ENCODE measurements around the gene SREBF2. TPM values are rescaled to one million over a fixed set of nuclear protein-coding genes. Genes with fewer than 3 reads are reported as not detected.

The SREBF2 gene
- total RNA-seq, 2 experiments from 2014 or later, result 108 to 109 TPM

- POLR2A ChIA-PET, result interaction anchor here (0.6 to 9.3 kb wide), 4 partner anchors 16 to 1294 kb away, joined by 3 to 90 read pairs (median 4); partner anchors contain the start of gene CCDC134
- H3K27ac Mint-ChIP-seq, result no peak overlapping the region
Measured at GRCh38 chr22:41836551-41836950, 3.6 kb downstream of the SREBF2 start.

DNA sequence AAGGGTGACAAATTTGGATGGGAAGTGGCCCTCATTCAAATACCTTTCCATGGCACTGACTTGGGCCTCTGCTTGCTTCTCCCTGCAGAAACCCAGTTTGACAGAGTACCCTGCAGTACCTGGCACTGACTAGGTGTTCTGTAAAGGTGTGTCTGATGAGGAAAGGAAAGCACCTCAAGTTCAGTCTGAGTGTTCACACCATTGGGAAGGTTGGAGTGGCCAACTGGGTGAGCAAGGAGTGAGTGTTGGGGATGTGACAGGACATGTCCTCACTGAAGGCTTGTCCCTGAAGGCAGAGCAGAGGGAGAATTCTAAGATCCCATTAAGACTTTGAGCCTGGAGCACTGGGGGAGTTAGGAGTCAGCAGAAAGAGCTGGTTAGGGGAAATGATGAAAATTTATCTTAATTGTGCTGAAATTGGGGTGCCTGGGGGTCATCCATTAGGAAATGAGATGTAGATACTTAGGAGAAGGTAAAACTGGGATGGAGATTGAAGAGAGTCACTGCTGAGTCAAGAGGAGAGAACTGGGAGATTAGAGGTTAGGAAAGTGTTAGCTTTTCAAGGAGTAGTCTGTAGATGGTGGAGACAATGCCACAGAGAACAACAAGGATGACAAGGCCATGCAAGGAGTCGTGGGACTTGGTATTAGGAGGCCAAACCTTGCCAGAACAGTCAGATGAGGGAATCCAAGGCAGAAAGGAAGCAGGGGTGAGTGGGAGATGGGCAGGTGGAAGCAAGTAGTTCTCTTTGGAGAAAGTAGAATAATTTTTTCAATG lies 6.1 kb downstream of the SREBF2 start:
- no peak for DNase-seq
- peak overlapping the region; percentile 2 for H3K27ac Mint-ChIP-seq
- ATAC-seq (ENCODE audit: low read depth), result no peak
- POLR2A ChIA-PET, result interaction anchor here (0.6 to 0.9 kb wide), 4 partner anchors 23 to 1784 kb away, joined by 3 to 5 read pairs (median 4); no protein-coding TSS in a partner anchor
- no peak overlapping the region for H3K4me3 Mint-ChIP-seq
- H3K4me1 Mint-ChIP-seq, result peaks cover 39% of the 10 kb centered on the region
- H3K36me3 Mint-ChIP-seq, result peaks cover 39% of the 10 kb centered on the region
- H3K27me3 Mint-ChIP-seq, result no peaks in the 10 kb centered on the region
- no peaks in the 10 kb centered on the region for H3K9me3 Mint-ChIP-seq

More at GRCh38 chr22:41836551-41836950, 3.6 kb downstream of the SREBF2 start:
- Mint-ChIP-seq H3K4me1 (peaks cover 43% of the 10 kb centered on the region), H3K4me3 (no peak overlapping the region), H3K36me3 (peaks cover 45% of the 10 kb centered on the region), H3K9me3 (no peaks in the 10 kb centered on the region), H3K27me3 (no peaks in the 10 kb centered on the region)
- DNase-seq (no peak), ATAC-seq (ENCODE audit: low read depth) (no peak)

DNA sequence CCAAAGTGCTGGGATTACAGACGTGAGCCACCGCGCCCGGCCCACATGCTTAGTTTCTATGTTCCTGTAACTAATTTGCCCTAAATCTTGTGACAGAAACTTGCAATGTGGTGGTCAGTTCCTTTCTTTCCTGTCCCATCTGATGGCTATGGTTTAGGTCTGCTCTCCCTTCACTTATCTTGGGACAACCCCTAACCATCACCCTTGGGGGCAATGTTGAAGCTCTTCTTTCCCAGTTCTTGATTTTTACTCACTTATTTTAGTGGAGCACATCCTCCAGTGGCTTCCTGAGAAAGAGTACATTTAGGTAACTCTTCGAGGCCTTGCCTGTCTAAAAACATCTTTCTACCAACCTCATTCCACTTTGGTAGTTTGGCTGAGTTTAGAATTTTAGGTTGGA lies 7.3 kb downstream of the SREBF2 start:
- peaks cover 35% of the 10 kb centered on the region for H3K4me1 Mint-ChIP-seq
- H3K36me3 Mint-ChIP-seq, result peaks cover 36% of the 10 kb centered on the region
- POLR2A ChIA-PET, result no interaction called here
- no peaks in the 10 kb centered on the region for H3K9me3 Mint-ChIP-seq
- ATAC-seq (ENCODE audit: low read depth) (no peak), DNase-seq (no peak)
- H3K27me3 Mint-ChIP-seq, result no peaks in the 10 kb centered on the region
- H3K4me3 Mint-ChIP-seq, result no peak overlapping the region
- H3K27ac Mint-ChIP-seq, result no peak overlapping the region

- H3K4me1 Mint-ChIP-seq, result peaks cover 33% of the 10 kb centered on the region
- H3K36me3 Mint-ChIP-seq, result peaks cover 31% of the 10 kb centered on the region
- ATAC-seq (ENCODE audit: low read depth) (no peak), DNase-seq (no peak)
- POLR2A ChIA-PET, result no interaction called here
- H3K27me3 Mint-ChIP-seq, result no peaks in the 10 kb centered on the region
- H3K9me3 Mint-ChIP-seq, result no peaks in the 10 kb centered on the region
- no peak overlapping the region for H3K4me3 Mint-ChIP-seq
- H3K27ac Mint-ChIP-seq, result no peak overlapping the region
Measured at GRCh38 chr22:41841085-41841712, 8.3 kb downstream of the SREBF2 start.

DNA sequence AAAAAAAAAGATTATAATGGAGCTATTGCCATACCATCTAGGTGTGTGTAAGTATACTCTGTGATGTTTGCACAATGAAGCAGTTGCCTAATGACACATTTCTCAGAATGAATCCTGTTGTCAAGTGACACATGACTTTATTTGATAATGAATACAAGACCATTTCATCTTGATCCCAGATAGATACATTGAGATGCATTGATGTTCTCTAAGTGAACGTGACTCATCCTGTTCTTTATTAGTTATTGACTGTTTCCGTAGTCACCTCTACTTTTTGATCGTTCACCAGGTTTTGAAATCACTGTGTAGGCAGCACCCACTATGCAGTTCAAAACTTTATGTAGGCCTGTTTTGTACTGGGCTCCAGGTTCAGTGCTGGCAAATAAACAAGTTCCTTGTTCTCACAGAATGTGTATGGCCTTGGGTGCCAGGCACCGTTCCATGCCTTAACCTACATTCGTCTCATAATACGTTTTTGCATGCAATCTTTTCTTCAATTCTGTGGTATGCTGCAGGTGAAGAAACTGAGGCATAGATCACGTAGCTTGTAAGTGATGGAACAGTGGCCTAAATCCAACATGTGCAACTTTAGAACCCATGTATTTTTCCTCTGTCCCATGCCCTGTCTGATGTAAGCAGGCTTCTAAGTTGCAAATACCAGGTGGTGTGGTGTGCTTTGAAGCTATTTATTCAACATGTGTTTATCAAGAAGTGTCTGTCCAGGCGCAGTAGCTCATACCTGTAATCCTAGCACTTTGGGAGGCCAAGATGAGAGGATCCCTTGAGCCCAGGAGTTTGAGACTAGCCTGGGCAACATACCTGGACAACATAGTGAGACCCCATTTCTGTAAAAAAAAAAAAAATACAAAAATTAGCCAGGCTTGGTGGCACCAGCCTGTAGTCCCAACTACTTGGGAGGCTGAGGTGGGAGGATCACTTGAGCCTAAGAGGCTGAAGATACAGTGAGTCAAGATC lies 10.4 kb downstream of the SREBF2 start:
- Mint-ChIP-seq H3K4me3 (no peak overlapping the region), H3K4me1 (peaks cover 30% of the 10 kb centered on the region), H3K9me3 (no peaks in the 10 kb centered on the region), H3K27me3 (no peaks in the 10 kb centered on the region), H3K36me3 (peaks cover 19% of the 10 kb centered on the region), H3K27ac (no peak overlapping the region)
- ATAC-seq (ENCODE audit: low read depth) (no peak), DNase-seq (no peak)
- POLR2A ChIA-PET, result interaction anchor here (1.1 to 1.6 kb wide), 3 partner anchors 9 to 42 kb away, joined by 4 to 5 read pairs (median 4); partner anchors contain the start of genes CCDC134 and SREBF2

DNA sequence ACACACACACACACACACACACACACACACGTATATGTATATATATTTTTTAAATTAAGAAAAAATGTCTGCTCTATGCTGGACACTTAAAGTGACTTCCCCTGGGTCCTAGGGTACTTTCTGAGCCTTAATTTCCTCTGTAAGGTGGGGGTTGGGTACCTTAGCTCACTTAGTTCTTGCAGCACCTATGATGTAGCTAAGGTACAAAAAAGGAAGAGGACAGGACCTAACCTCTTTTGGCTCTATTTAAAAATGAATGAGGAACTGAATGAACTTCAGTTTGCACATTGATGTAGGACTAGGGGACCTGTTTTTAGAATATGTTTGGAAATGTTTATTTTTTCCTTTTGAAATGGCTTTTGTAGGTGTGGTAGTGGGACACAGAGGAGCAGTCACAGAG lies 11.1 kb downstream of the SREBF2 start:
- DNase-seq, result no peak
- Mint-ChIP-seq H3K9me3 (no peaks in the 10 kb centered on the region), H3K4me1 (peaks cover 30% of the 10 kb centered on the region), H3K27me3 (no peaks in the 10 kb centered on the region), H3K4me3 (no peak overlapping the region), H3K27ac (no peak overlapping the region), H3K36me3 (peaks cover 15% of the 10 kb centered on the region)
- POLR2A ChIA-PET, result interaction anchor here (0.7 to 1.2 kb wide), 3 partner anchors 10 to 318 kb away, joined by 3 to 5 read pairs (median 4); partner anchors contain the start of gene CCDC134
- no peak for ATAC-seq (ENCODE audit: low read depth)

- Mint-ChIP-seq H3K4me1 (peaks cover 27% of the 10 kb centered on the region), H3K4me3 (no peak overlapping the region)
- POLR2A ChIA-PET, result interaction anchor here (0.7 to 1.1 kb wide), 3 partner anchors 10 to 319 kb away, joined by 3 to 4 read pairs (median 3); no protein-coding TSS in a partner anchor
Measured at GRCh38 chr22:41844513-41844912, 11.6 kb downstream of the SREBF2 start.

DNA sequence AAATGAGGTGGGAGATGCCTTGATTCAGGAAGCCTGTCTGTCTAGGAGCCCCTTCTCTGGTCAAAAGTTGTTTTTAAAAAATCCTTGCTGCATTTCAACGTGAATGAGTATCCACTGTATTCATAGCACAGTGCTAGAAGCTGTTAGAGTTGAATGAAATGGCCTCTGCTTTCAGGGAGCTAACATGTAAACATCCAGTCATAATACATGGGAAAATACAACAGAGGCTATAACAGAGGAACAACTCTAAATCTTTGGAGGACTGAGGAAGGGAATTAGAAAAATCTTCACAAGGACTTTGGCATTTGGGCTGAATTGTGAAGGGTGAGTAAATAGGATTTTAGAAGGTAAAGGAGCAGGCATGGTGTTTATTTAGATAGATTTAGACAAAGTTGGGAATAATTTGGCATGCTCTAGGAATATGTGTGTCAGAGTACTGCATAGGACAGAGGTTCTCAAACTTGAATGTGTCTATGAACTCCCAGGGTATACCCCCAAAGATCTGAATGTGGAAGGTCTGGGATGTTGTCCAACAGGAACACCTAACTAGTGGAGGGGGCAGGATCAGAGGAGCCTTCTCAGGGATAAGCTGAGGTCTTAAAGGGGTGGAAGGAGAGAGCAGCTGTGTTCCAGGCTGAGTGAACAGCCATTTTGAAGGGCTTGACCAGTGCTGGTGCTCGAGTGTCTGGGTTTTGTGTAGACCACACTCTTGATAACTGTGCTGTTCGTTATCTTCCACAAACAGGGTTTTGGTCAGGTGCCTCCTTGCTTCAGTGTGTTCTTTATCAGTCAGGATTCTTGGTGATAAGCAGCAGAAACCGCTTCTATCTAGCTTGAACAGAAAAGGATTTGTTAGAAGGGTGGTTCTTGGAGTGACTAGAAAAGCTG lies 12.7 kb downstream of the SREBF2 start:
- Mint-ChIP-seq H3K9me3 (no peaks in the 10 kb centered on the region), H3K27me3 (no peaks in the 10 kb centered on the region), H3K27ac (no peak overlapping the region), H3K4me1 (peaks cover 25% of the 10 kb centered on the region), H3K36me3 (peaks cover 8% of the 10 kb centered on the region), H3K4me3 (no peak overlapping the region)
- ATAC-seq (ENCODE audit: low read depth) (no peak), DNase-seq (no peak)
- POLR2A ChIA-PET, result interaction anchor here (0.8 kb wide), 1 partner anchor 137 kb away, joined by 3 read pairs; no protein-coding TSS in a partner anchor

More at GRCh38 chr22:41844513-41844912, 11.6 kb downstream of the SREBF2 start:
- H3K27me3 Mint-ChIP-seq, result no peaks in the 10 kb centered on the region
- no peaks in the 10 kb centered on the region for H3K9me3 Mint-ChIP-seq
- H3K36me3 Mint-ChIP-seq, result peaks cover 13% of the 10 kb centered on the region
- no peak overlapping the region for H3K27ac Mint-ChIP-seq
- ATAC-seq (ENCODE audit: low read depth), result no peak
- no peak for DNase-seq

GRCh38 chr22:41846268-41846987 lies 13.5 kb downstream of the SREBF2 start:
- Mint-ChIP-seq H3K9me3 (no peaks in the 10 kb centered on the region), H3K27me3 (no peaks in the 10 kb centered on the region), H3K36me3 (peaks cover 8% of the 10 kb centered on the region), H3K4me3 (no peak overlapping the region), H3K27ac (no peak overlapping the region), H3K4me1 (peaks cover 24% of the 10 kb centered on the region)
- POLR2A ChIA-PET, result no interaction called here
- no peak for DNase-seq
- ATAC-seq (ENCODE audit: low read depth), result no peak

DNA sequence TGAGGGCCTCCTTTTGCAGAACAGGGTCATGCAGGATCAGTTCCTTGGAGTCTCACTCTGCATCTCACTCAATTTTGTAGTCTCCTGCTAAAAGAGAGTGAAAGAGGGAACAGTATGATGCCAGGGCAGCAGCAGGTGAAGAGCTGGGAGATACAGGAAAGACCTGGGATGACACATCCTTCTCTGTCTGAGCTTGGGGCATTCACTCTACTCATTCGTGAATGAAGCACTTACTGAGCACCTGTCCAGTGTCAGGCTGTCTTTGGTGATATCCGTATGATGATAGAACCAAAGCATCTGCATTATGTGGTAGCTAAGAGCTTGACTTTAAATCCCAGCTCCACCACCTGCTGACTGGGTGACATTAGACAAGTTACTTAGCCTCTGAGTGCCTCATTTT lies 14.4 kb downstream of the SREBF2 start:
- Mint-ChIP-seq H3K27ac (no peak overlapping the region), H3K27me3 (no peaks in the 10 kb centered on the region), H3K4me3 (no peak overlapping the region), H3K36me3 (peaks cover 9% of the 10 kb centered on the region), H3K9me3 (no peaks in the 10 kb centered on the region), H3K4me1 (peaks cover 21% of the 10 kb centered on the region)
- DNase-seq (no peak), ATAC-seq (ENCODE audit: low read depth) (no peak)
- POLR2A ChIA-PET, result interaction anchor here (1.0 kb wide), 1 partner anchor 14 kb away, joined by 5 read pairs; the partner anchor contains the start of gene SREBF2

DNA sequence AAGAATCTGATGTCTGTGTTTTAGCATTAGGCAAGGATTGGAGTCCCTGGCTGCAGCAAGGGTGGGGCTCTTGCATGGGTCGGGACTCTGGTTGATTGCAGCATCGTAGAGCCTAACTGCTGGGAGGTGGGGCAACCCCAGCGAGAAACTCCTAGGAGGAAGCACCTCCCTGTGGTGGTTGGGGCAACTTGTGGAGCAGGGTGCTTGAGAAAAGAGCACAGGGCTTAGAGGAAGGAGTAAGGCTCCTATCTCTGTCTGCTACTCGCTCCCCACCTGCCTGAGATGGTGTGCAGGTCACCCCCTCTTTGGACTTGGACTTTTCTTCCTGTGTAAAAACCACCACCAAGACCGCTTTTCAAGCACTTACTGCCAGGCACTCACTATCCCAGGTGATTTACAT lies 15.6 kb downstream of the SREBF2 start:
- ATAC-seq (ENCODE audit: low read depth) (no peak), DNase-seq (no peak)
- POLR2A ChIA-PET, result no interaction called here
- no peak overlapping the region for H3K4me3 Mint-ChIP-seq
- peaks cover 23% of the 10 kb centered on the region for H3K4me1 Mint-ChIP-seq
- no peaks in the 10 kb centered on the region for H3K9me3 Mint-ChIP-seq
- peaks cover 9% of the 10 kb centered on the region for H3K36me3 Mint-ChIP-seq
- H3K27me3 Mint-ChIP-seq, result no peaks in the 10 kb centered on the region
- H3K27ac Mint-ChIP-seq, result no peak overlapping the region

GRCh38 chr22:41856469-41856868 lies 23.6 kb downstream of the SREBF2 start:
- H3K4me1 Mint-ChIP-seq, result peaks cover 37% of the 10 kb centered on the region
- no peaks in the 10 kb centered on the region for H3K9me3 Mint-ChIP-seq
- no peak overlapping the region for H3K27ac Mint-ChIP-seq
- POLR2A ChIA-PET, result no interaction called here
- DNase-seq (no peak), ATAC-seq (ENCODE audit: low read depth) (no peak)
- no peaks in the 10 kb centered on the region for H3K27me3 Mint-ChIP-seq
- peaks cover 4% of the 10 kb centered on the region for H3K36me3 Mint-ChIP-seq
- H3K4me3 Mint-ChIP-seq, result no peak overlapping the region

Measured in activated naive CD8-positive, alpha-beta T cell treated with anti-CD3 and anti-CD28 coated beads, Interleukin-2, amount 10 ng/mL, durations not matched to agents 7 days and 5 days (primary cell).